K562 (cell line): ENCODE data around the gene ERRFI1.

Experiments
- CBX3 ChIP-seq, 2 experiments: IDR thresholded peaks; 1 replicate in 1 of 2; 2 replicates in 1 of 2; pipeline ENCODE4 v1.6.1; 2012; ENCODE audit warnings: inconsistent platforms in 2 of 2, low read length in 2 of 2, borderline replicate concordance in 1 of 2, control low read depth in 1 of 2
- ETV5 ChIP-seq: sonication (generic); formaldehyde crosslinking; IDR thresholded peaks from 2 replicates; pipeline ENCODE4 v1.4.0; 2020; ENCODE audit warnings: low read depth, mild to moderate bottlenecking, missing genetic modification reagents
- EZH2 ChIP-seq: IDR thresholded peaks from 2 replicates; pipeline ENCODE4 v1.6.1; 2012; ENCODE audit warnings: low read depth, mild to moderate bottlenecking, inconsistent platforms, low read length, borderline replicate concordance
- ZNF75A ChIP-seq: fragments of 450-650 bp; formaldehyde crosslinking; IDR thresholded peaks from 2 replicates; pipeline ENCODE4 v1.4.0; 2020; ENCODE audit warnings: mild to moderate bottlenecking
- TF ChIP-seq, protein P1 (sequence below): fragments of 450-650 bp; formaldehyde crosslinking; IDR thresholded peaks from 2 replicates; pipeline ENCODE4 v1.4.0; 2020; ENCODE audit warnings: mild to moderate bottlenecking
- TF ChIP-seq, protein P2 (sequence below), 2 experiments: fragments of 450-650 bp; formaldehyde crosslinking in 1 of 2; IDR thresholded peaks; 2 replicates each; pipeline versions ENCODE4 v1.4.0 to v1.6.1; 2014 to 2020; ENCODE audit warnings: mild to moderate bottlenecking in 2 of 2, borderline replicate concordance in 1 of 2, low read depth in 1 of 2
- TF ChIP-seq, protein P3 (sequence below), 3 experiments: IDR thresholded peaks in 2 of 3; conservative IDR thresholded peaks in 1 of 3; 2 replicates each; pipeline ENCODE4 v1.5.1; 2011 to 2012; ENCODE audit warnings: low read length in 3 of 3, mild to moderate bottlenecking in 3 of 3, control low read depth in 2 of 3, improper control_type of control experiment in 1 of 3, inconsistent platforms in 1 of 3, low read depth in 1 of 3, mixed read lengths in 1 of 3, moderate library complexity in 1 of 3; ENCODE audit not compliant: insufficient read depth in 2 of 3

DNA sequence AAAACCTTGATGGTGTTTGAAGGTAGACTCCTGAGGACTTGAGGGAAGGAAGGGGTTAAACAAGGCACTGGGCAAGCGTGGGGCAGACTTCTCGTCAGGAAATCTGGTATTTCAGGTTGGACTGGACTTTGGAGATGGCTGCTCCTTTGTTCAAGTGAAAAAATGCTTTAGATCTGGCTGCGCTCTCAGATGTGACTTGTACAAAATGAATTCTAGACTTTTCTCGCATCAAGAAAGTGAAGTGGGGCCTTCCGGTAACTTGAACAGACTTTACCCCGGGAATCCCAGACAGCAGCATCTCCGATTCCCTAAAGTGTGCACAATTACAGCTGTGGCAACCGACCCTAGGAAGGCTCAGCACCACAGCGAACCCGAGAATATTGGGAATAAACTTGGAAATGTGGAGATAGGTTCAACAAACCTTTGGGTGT, 44.3 kb upstream of the ERRFI1 start:
- TF ChIP-seq, protein P1, sequence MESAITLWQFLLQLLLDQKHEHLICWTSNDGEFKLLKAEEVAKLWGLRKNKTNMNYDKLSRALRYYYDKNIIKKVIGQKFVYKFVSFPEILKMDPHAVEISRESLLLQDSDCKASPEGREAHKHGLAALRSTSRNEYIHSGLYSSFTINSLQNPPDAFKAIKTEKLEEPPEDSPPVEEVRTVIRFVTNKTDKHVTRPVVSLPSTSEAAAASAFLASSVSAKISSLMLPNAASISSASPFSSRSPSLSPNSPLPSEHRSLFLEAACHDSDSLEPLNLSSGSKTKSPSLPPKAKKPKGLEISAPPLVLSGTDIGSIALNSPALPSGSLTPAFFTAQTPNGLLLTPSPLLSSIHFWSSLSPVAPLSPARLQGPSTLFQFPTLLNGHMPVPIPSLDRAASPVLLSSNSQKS (CRISPR knock-in tag), result no peak
- TF ChIP-seq, protein P2, sequence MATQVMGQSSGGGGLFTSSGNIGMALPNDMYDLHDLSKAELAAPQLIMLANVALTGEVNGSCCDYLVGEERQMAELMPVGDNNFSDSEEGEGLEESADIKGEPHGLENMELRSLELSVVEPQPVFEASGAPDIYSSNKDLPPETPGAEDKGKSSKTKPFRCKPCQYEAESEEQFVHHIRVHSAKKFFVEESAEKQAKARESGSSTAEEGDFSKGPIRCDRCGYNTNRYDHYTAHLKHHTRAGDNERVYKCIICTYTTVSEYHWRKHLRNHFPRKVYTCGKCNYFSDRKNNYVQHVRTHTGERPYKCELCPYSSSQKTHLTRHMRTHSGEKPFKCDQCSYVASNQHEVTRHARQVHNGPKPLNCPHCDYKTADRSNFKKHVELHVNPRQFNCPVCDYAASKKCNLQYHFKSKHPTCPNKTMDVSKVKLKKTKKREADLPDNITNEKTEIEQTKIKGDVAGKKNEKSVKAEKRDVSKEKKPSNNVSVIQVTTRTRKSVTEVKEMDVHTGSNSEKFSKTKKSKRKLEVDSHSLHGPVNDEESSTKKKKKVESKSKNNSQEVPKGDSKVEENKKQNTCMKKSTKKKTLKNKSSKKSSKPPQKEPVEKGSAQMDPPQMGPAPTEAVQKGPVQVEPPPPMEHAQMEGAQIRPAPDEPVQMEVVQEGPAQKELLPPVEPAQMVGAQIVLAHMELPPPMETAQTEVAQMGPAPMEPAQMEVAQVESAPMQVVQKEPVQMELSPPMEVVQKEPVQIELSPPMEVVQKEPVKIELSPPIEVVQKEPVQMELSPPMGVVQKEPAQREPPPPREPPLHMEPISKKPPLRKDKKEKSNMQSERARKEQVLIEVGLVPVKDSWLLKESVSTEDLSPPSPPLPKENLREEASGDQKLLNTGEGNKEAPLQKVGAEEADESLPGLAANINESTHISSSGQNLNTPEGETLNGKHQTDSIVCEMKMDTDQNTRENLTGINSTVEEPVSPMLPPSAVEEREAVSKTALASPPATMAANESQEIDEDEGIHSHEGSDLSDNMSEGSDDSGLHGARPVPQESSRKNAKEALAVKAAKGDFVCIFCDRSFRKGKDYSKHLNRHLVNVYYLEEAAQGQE (IDR thresholded peaks at IDR 0.05; ENCODE audit: borderline replicate concordance), result no peak
- TF ChIP-seq, protein P2 (CRISPR knock-in tag; IDR thresholded peaks at IDR 0.05; ENCODE audit: low read depth), result no peak
- no peak for TF ChIP-seq CBX3 (IDR thresholded peaks at IDR 0.05; ENCODE audit: borderline replicate concordance in 1 of 2, low read length in 2 of 2)
- TF ChIP-seq, protein P3, sequence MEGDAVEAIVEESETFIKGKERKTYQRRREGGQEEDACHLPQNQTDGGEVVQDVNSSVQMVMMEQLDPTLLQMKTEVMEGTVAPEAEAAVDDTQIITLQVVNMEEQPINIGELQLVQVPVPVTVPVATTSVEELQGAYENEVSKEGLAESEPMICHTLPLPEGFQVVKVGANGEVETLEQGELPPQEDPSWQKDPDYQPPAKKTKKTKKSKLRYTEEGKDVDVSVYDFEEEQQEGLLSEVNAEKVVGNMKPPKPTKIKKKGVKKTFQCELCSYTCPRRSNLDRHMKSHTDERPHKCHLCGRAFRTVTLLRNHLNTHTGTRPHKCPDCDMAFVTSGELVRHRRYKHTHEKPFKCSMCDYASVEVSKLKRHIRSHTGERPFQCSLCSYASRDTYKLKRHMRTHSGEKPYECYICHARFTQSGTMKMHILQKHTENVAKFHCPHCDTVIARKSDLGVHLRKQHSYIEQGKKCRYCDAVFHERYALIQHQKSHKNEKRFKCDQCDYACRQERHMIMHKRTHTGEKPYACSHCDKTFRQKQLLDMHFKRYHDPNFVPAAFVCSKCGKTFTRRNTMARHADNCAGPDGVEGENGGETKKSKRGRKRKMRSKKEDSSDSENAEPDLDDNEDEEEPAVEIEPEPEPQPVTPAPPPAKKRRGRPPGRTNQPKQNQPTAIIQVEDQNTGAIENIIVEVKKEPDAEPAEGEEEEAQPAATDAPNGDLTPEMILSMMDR (IDR thresholded peaks at IDR 0.05 in 2 of 3, conservative IDR thresholded peaks at IDR 0.05 in 1 of 3; ENCODE audit: insufficient read depth in 2 of 3, low read depth in 1 of 3, low read length in 3 of 3), result no peak
- no peak for TF ChIP-seq ETV5
- no peak for TF ChIP-seq EZH2
- no peak for TF ChIP-seq ZNF75A (CRISPR knock-in tag)
